ENCODE results near the gene YWHAB.

GRCh38 chr20:44904377-44904776 lies 18.9 kb downstream of the YWHAB start:
- no peak for TF ChIP-seq POLR2A (IDR thresholded peaks at IDR 0.05)
- TF ChIP-seq, protein P1, sequence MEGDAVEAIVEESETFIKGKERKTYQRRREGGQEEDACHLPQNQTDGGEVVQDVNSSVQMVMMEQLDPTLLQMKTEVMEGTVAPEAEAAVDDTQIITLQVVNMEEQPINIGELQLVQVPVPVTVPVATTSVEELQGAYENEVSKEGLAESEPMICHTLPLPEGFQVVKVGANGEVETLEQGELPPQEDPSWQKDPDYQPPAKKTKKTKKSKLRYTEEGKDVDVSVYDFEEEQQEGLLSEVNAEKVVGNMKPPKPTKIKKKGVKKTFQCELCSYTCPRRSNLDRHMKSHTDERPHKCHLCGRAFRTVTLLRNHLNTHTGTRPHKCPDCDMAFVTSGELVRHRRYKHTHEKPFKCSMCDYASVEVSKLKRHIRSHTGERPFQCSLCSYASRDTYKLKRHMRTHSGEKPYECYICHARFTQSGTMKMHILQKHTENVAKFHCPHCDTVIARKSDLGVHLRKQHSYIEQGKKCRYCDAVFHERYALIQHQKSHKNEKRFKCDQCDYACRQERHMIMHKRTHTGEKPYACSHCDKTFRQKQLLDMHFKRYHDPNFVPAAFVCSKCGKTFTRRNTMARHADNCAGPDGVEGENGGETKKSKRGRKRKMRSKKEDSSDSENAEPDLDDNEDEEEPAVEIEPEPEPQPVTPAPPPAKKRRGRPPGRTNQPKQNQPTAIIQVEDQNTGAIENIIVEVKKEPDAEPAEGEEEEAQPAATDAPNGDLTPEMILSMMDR (IDR thresholded peaks at IDR 0.05) = no peak

All from heart left ventricle (tissue), 13 donors.